C1 segment of cervical spinal cord (tissue), 14 donors: ENCODE results near the gene AMER3.
A peak's percentile ranks its signal among the peaks of the same experiment; 100 is the strongest.

ENCODE experiments used
- DNase-seq, 14 donors: peaks; one replicate each; lab custom pipeline; 2025; lab: John Stamatoyannopoulos, UW

AMER3 gene

DNA sequence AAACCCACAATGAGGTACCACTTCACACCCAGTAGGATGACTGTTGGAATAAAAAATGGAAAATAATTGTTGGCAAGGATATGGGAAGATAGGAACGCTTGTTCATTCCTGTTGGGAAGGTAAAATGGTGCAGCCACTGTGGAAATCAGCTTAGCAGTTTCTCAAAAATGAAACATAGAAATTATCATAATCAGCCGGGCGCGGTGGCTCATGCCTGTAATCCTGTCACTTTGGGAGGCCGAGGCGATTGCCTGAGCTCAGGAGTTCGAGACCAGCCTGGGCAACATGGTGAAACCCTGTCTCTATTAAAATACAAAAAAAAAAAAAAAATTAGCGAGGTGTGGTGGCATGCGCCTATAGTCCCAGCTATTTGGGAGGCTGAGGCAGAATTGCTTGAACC is 23.4 kb downstream of the AMER3 start:
- DNase-seq = no peak

DNA sequence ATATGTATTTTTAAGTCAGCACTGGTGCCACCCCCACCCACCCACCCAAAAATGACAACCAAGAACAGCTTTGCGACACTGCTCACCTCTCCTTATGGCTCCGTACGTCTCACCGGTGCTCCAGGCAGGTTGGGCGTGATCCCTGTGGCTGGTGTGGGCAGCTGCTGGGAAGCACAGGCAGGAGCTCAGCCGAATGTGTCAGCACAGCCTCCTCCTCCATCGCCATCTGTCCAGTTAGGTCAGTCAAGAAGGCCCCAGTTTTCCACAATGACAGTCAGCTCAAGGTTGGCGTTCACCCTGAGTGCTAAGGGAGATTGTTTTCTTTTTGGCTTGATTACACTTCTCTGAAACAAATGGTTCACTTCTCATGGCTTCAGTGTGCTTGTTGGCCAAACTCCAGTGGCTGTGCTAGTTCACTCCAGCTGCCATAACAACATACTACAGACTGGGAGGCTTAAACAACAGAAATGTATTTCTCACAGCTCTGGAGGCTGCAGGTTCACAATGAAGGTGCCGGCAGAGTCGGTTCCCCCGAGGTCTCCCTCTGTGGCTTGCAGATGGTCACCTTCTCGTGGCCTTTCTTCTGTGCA is 30.2 kb downstream of the AMER3 start:
- no peak for DNase-seq

DNA sequence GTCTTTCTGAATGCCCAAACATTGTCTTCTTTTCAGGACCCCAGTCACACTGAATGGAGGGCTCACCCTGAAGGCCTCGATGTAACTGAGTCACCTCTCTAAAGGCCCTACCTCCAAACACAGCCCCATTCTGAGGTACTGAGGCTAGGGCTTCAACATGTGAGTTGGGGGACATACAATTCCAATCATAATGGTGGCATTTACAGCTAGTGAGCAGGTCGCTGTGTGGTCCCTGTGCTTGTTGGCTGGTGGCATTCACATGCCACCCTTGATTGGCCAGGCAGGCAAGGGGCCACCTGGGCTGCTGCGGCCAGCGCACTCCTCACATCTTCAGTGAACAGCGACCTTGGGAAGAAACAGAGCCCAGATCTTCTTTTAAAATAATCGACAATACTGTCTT is 30.7 kb downstream of the AMER3 start:
- DNase-seq = no peak

- no peak for DNase-seq
Observed at GRCh38 chr2:130787841-130788240, 32.5 kb downstream of the AMER3 start.

DNA sequence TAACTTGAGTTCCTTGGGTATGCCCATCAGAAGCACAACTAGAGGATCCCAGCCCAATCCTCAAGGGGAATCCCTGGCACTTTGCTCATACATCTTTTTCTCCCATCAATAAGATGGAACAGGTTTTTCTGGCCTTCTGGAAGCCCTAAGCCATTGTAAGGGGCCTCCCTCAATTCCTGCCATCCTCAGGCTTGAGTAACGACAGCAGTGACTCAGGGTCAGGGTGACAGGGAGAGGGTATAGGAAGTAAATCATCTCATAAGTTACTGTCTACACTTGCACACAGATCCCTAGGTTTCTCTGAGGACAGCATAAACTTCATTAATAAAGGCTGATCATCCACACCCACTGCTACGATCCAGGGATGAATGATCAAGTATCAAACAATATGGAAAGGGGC is 35.0 kb downstream of the AMER3 start:
- DNase-seq = no peak

GRCh38 chr2:130790804-130791616 is 35.7 kb downstream of the AMER3 start:
- DNase-seq = no peak

- DNase-seq = peak in 3 of 14 donors; percentile 17 to 28 (median 25)
Observed at GRCh38 chr2:130791617-130791939, 36.2 kb downstream of the AMER3 start.

GRCh38 chr2:130795431-130795830 is 40.1 kb downstream of the AMER3 start:
- DNase-seq = peak in 1 of 14 donors; percentile 8

DNA sequence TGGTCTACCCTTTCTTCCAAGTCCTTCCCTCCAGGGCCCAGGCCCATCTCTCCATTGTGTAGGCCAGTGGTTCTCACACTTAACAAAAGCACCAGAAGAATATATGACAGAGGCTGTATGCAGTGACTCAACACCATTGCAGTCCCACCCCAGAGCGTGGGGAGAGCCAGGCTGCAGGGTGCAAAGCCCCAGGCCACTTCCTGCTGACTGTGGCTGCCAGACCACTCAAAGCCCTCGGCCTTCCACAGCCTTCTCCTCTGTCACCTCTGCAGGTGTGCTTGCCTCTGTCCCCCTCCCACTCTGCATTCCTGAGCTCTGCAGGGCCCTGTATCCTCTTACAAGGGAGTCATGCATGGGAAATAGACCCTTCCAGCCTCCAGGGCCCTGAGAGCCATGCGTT is 41.0 kb downstream of the AMER3 start:
- DNase-seq = no peak

DNA sequence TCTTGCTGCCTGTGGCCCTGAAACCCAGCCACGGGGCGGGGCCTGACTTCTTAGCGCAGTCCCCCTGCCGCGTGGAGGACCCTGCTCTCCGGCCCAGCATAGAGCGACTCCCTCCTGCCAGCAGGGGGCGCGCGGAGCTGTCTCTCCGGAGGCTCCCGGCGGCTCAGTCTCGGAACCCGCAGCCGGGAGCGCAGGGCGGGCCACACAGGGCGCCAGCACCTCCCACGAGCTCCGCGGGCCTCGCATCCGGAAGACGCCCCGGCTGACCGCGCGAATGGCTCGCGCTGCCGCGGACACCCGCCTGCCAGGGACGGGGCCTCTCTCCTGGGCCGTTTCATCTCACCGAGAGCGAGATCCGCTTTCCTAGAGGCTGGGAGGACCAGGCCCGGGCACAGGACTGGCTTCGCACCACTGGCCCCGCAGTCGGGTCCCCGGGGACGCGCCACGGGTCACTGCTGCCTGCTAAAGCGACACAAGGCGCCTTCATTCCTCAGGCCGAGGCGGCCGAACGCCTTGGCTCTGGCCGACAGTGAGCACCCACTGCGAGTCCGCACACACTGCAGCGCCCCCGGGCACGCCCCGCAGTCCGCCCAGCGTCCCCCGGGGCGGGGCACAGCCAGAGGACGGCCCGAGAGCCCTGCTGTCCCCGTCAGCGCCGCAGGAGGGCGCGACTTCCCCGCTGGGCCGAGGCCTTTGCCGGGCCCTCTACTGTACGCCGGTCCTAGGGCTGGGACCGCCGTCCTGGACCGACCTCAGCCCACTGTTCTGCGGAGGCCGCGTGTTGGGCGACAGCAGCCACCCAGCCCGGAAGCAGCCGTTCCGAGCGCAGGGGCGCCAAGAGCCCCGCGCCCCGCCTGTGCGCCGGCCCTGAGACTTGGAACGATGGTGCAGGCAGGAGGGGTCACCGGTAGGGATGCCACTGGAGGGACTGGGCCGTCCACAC is 42.4 kb downstream of the AMER3 start:
- peak; percentile 31 to 97 (median 87) for DNase-seq

DNA sequence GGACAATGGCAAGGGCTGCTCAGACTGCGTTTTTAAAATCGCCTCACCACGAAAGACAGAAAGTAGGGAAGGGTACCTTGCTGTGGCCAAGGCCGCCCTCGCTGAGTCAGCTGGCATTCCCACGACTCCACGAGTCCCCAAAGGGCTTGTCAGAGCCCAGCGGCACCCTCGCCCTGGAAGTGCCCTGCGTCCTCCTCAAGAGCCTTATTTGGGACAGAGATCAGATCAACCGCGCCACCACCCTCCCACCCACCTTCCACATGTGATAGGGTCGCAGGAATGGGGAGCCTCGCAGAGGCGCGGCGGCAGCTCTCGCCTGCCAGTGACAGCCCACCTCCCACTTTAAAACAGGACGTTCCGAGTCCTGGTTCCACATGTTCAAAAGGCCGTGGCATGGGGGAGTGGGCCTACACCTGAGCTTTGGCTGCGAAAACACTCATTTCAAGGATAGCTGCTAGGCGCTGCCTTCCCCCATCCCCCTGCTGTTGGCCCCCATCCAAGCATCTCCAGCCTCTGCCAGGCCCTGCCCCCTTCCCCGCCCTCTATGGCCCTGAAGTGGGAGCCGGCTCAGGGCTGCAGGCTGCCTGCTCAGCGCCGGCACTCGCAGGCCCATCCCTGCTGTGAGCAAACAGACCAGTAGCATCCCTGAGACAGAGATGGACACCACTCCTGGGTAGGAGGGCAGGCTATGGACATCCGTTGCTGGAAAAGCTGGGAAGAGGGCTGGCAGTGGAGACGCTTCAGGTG is 43.3 kb downstream of the AMER3 start:
- peak in 8 of 14 donors; percentile 22 to 62 (median 46) for DNase-seq

DNA sequence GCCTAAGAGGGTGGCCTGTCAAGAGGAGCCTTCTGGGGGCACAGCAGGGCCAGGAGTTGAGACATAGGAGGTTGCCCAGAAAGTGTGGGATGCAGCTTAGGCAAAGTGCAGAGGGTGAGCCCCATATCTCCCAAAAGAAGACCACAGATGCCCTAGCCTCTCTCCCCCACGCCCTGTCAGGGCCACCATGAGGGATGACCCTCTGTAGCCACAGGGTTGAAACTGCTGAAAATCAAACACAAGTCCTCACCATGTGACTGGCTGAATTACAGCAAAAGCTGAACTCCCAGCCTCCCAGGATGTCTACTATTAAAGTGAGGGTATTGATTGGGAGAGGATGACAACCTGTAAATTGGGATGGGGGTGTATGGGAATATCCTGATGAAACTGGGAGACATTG is 44.0 kb downstream of the AMER3 start:
- DNase-seq = no peak

GRCh38 chr2:130805613-130806012 is 50.3 kb downstream of the AMER3 start:
- DNase-seq = no peak

DNA sequence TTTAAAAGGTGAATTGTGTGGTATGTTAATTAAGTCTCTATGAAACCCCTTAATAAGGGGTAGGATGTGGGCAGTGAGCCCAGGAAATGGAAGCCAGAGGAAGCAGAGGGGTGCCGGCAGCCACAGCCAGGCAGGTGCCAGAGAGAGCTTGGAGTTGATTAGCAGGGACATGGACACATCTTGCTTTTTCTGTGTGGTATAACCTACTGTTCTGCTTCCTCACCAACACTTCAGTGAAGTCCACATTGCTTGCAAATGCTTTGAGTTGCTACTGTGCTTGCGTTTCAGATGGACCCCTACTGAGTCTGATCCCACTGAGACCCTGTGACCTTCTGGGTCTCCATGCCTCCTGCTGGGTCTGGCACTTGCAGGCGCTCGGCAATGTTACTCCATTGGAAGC is 51.0 kb downstream of the AMER3 start:
- DNase-seq = no peak

GRCh38 chr2:130807659-130808385 is 52.5 kb downstream of the AMER3 start:
- DNase-seq = no peak

GRCh38 chr2:130808482-130809268 is 53.3 kb downstream of the AMER3 start:
- DNase-seq = no peak

GRCh38 chr2:130810490-130810889 is 55.1 kb downstream of the AMER3 start:
- DNase-seq = no peak

DNA sequence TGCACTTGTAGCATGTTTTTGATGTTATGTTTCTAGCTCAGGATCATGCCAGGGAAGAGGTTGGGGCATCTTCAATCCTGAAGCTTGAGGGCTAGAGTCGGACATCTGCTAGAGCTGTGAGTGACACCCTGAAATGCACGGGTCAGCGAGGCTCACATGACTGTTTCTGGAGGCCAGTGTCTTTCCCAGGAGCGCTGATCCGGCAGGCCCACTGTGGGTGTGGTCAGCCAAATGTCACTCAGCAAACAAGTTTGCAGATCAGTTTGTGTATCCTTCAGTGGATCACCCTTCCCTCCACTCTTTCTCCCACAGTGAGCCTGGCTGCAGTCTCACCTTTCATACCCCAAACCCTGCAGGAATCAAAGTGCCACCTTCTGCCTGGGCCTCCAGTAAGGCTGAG is 58.4 kb downstream of the AMER3 start:
- no peak for DNase-seq

GRCh38 chr2:130814931-130815680 is 59.8 kb downstream of the AMER3 start:
- DNase-seq = no peak
